Ishikawa (cell line): Measurements from ENCODE around the gene TRABD.

ENCODE experiments used
- CEBPB ChIP-seq: IDR thresholded peaks from 2 replicates; pipeline ENCODE4 v1.6.1; 2012
- EP300 ChIP-seq: IDR thresholded peaks from 2 replicates; pipeline ENCODE4 v1.6.1; 2012; ENCODE audit warnings: borderline replicate concordance
- RAD21 ChIP-seq: IDR thresholded peaks from 2 replicates; pipeline ENCODE4 v1.6.1; 2012; ENCODE audit warnings: low read depth
- REST ChIP-seq: IDR thresholded peaks from 2 replicates; pipeline ENCODE4 v1.6.1; 2012; ENCODE audit warnings: low read depth, mild to moderate bottlenecking
- TAF1 ChIP-seq: IDR thresholded peaks from 2 replicates; pipeline ENCODE4 v1.6.1; 2012; ENCODE audit warnings: low read depth, mild to moderate bottlenecking
- TCF12 ChIP-seq: IDR thresholded peaks from 2 replicates; pipeline ENCODE4 v1.6.1; 2012; ENCODE audit warnings: low read depth
- YY1 ChIP-seq: IDR thresholded peaks from 2 replicates; pipeline ENCODE4 v1.6.1; 2012; ENCODE audit warnings: low read depth
- ZBTB7A ChIP-seq: IDR thresholded peaks from 2 replicates; pipeline ENCODE4 v1.6.1; 2012; ENCODE audit warnings: low read depth

GRCh38 chr22:50189184-50189848 lies 3.6 kb downstream of the TRABD start:
- TF ChIP-seq ZBTB7A, result no peak
- TF ChIP-seq TCF12, result no peak
- TF ChIP-seq RAD21, result no peak
- TF ChIP-seq TAF1, result no peak
- no peak for TF ChIP-seq CEBPB
- no peak for TF ChIP-seq EP300
- no peak for TF ChIP-seq YY1
- no peak for TF ChIP-seq REST
